Fibroblast of pulmonary artery (primary cell): ENCODE results near the gene HSPA1L.
A peak's percentile ranks its signal among the peaks of the same experiment; 100 is the strongest.

Experiments used
- DNase-seq: peaks from one replicate; pipeline ENCODE4 v3.0.0-alpha.2; 2010; ENCODE audit warnings: low read depth
- H3K4me3 ChIP-seq: replicated peaks from 2 replicates; pipeline ENCODE4 v1.5.1; 2011; ENCODE audit warnings: low read depth, mild to moderate bottlenecking, control low read depth, low read length, moderate library complexity
- CTCF ChIP-seq: IDR thresholded peaks from 2 replicates; pipeline ENCODE4 v1.5.1; 2011; ENCODE audit warnings: mild to moderate bottlenecking, control low read depth, low read length, inconsistent platforms; ENCODE audit errors: missing control alignments

HSPA1L gene

GRCh38 chr6:31763619-31763940 lies 51.5 kb downstream of the HSPA1L start:
- TF ChIP-seq CTCF: no peak
- peak; percentile 54 for DNase-seq
- H3K4me3 ChIP-seq: no peak overlapping the region

DNA sequence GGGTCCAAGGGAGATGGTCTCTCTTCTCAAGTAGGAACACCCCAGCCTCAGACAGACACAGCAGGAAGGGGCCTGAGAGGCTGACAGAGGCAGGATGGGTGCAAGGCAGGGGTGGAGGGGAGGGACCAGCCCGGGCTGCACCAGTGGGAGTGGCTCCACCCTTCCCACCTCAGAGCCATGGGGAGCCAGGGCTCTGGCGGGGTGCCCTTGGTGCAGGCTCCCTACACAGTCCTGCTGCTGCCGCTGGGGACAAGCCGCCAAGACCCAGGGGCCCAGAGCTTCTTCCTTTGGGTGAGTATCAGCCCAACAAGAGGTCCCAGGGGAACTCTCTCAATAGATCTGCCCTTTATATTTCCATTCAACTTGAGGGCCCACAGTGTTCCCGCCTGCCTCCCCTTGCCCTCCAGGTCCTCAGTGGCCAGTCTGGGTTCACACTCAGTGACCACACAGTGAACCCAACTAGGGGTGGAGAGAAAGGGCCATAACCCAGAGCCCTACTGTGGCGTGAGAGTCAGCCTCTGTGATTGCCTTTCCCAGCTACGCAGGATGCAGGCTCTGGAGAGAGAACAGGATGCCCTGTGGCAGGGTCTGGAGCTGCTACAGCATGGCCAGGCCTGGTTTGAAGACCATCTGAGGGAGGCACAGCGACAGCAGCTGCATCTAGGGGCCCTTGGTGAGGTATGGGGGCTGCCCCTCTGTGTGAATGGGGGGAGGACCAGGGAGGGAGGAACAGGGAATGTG lies 52.0 kb downstream of the HSPA1L start:
- no peak overlapping the region for H3K4me3 ChIP-seq
- no peak for DNase-seq
- TF ChIP-seq CTCF: no peak

DNA sequence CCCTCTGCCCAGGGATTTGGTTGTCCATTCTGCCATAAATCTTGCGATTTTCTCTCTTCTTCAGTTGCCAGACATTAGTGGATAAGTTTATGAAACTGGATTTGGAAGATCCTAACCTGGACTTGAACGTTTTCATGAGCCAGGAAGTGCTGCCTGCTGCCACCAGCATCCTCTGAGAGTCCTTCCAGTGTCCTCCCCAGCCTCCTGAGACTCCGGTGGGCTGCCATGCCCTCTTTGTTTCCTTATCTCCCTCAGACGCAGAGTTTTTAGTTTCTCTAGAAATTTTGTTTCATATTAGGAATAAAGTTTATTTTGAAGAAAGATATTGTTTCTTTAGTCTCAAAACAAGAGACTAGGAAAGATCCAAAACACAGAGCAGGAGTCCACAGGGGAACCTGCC lies 52.7 kb downstream of the HSPA1L start, which contains the start of gene SAPCD1:
SAPCD1 (plus strand) TSS at position 301 of the 400 bp plus-strand sequence. CDS start 399 bp downstream, outside the sequence.
- TF ChIP-seq CTCF: no peak
- no peak within 1 kb of the TSS for H3K4me3 ChIP-seq
- DNase-seq: no peak

GRCh38 chr6:31761343-31761742 lies 53.7 kb downstream of the HSPA1L start:
- TF ChIP-seq CTCF: no peak
- H3K4me3 ChIP-seq: no peak overlapping the region
- no peak for DNase-seq

- H3K4me3 ChIP-seq: no peak overlapping the region
- DNase-seq: no peak
- TF ChIP-seq CTCF: no peak
These were observed 54.3 kb downstream of the HSPA1L start for GRCh38 chr6:31760790-31761189.
